ENCODE data around the gene ERCC6L.

The ERCC6L gene

GRCh38 chrX:72216973-72217372 is 21.9 kb downstream of the ERCC6L start:
- TF ChIP-seq CTCF (conservative IDR thresholded peaks at IDR 0.05) = no peak
- TF ChIP-seq ZFX (IDR thresholded peaks at IDR 0.05) = no peak
- no peak overlapping the region; the same call in 1 of the 2 replicates for H3K27ac ChIP-seq

- no peak overlapping the region for H3K27ac ChIP-seq
- TF ChIP-seq ZFX (IDR thresholded peaks at IDR 0.05) (no peak), CTCF (conservative IDR thresholded peaks at IDR 0.05) (no peak)
Measured at GRCh38 chrX:72208126-72208800, 30.6 kb downstream of the ERCC6L start.

- no peak for TF ChIP-seq CTCF (conservative IDR thresholded peaks at IDR 0.05)
- no peak overlapping the region for H3K27ac ChIP-seq
Measured at GRCh38 chrX:72207366-72207765, 31.5 kb downstream of the ERCC6L start.

GRCh38 chrX:72205706-72206105 is 33.1 kb downstream of the ERCC6L start:
- no peak overlapping the region for H3K27ac ChIP-seq

GRCh38 chrX:72203421-72203820 is 35.4 kb downstream of the ERCC6L start:
- H3K27ac ChIP-seq = no peak overlapping the region
- no peak for TF ChIP-seq CTCF (conservative IDR thresholded peaks at IDR 0.05)

More at GRCh38 chrX:72205706-72206105, 33.1 kb downstream of the ERCC6L start:
- no peak for TF ChIP-seq CTCF (conservative IDR thresholded peaks at IDR 0.05)
- TF ChIP-seq ZFX (IDR thresholded peaks at IDR 0.05) = no peak

GRCh38 chrX:72202792-72203401 is 35.9 kb downstream of the ERCC6L start:
- TF ChIP-seq CTCF (conservative IDR thresholded peaks at IDR 0.05) = no peak
- TF ChIP-seq ZFX (IDR thresholded peaks at IDR 0.05) = no peak
- H3K27ac ChIP-seq = no peak overlapping the region

- TF ChIP-seq CTCF (conservative IDR thresholded peaks at IDR 0.05) (no peak), ZFX (IDR thresholded peaks at IDR 0.05) (no peak)
- no peak overlapping the region for H3K27ac ChIP-seq
Measured at GRCh38 chrX:72201836-72202536, 36.8 kb downstream of the ERCC6L start.
